GM13976 (cell line): ENCODE data around the gene LAMB2.

Source experiments
- DNase-seq: peaks from one replicate; pipeline ENCODE4 v3.0.0; 2012; ENCODE audit warnings: low spot score
- CTCF ChIP-seq: IDR thresholded peaks from 2 replicates; pipeline ENCODE4 v1.5.1; 2012; ENCODE audit warnings: borderline replicate concordance, mild to moderate bottlenecking; ENCODE audit not compliant: insufficient read depth; ENCODE audit errors: extremely low read depth, missing control alignments, control extremely low read depth
- in situ Hi-C: fragments of 300-500 bp; cut with MboI; formaldehyde crosslinking; loops from one replicate; pipeline ENCODE4 v1.12.0; 2022; ENCODE audit warnings: low sequenced_read_pairs, mixed read lengths, inconsistent platforms; ENCODE audit not compliant: unreplicated experiment

Gene LAMB2

DNA sequence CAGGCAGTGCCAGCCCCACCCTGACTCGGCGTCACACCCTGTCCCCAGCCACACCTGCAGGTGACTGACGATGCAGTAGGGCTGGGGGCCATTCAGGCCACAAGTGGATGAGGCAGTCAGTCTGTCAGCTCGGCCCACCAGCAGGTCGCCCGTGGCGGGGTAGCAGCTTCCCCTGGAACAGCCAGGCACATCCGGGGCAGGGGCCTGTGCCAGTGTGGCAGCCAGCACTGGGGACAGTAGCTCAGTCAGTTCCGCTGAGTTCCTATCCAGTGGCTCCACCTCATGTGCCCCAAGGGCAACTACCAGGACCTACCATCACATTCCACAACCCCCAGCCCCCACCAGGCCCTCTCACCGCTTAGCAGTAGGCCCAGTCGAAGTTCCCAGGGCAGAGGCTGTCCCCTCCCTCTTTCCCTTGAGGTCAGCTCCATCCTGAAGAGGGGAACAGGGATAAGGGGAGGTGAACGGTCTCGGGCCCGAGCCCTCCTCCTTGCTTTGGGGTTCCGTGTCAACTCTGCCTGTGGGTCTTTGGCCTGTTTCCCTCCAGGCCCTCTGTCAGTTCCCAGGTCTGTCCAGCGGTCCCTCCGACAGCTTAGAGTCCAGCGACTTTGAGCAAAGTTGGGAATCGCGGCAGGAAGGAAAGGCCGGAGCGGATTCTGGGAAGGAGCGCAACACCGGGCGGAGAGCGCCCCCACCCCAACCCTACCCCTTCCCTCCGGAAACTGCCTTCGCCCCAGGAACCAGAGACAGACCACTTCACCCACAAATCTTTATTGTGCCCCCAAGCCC, at the start of gene LAMB2:
LAMB2 (minus strand) TSS at position 614 of the 789 bp plus-strand sequence; CDS start at position 431, 183 bp downstream.
- in situ Hi-C loops, result no loop called here
- no peak for TF ChIP-seq CTCF
- DNase-seq, result no peak

DNA sequence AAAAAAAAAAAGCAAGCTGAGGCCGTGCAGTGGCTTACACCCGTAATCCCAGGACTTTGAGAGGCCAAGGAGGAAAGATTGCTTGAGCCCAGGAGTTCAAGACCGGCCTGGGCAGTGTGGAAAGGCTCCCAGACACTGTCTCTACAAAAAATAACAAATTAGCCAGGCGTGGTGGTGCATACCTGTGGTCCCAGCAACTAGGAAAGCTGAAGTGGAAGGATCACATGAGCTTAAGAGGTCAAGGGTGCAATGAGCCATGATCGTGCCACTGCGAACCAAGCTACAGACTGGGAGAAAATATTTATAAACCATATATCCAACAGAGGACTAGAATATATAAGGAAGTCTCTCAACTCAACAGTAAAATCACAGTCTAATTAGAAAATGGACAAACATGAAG, 48.5 kb upstream of the LAMB2 start:
- in situ Hi-C loops, result no loop called here
- no peak for DNase-seq
- TF ChIP-seq CTCF, result no peak

GRCh38 chr3:49180116-49180515, 47.3 kb upstream of the LAMB2 start:
- no peak for TF ChIP-seq CTCF
- DNase-seq, result no peak
- in situ Hi-C loops, result no loop called here

- TF ChIP-seq CTCF, result no peak
- in situ Hi-C loops, result no loop called here
- DNase-seq, result no peak
These were observed 44.2 kb upstream of the LAMB2 start for GRCh38 chr3:49177073-49177472.

DNA sequence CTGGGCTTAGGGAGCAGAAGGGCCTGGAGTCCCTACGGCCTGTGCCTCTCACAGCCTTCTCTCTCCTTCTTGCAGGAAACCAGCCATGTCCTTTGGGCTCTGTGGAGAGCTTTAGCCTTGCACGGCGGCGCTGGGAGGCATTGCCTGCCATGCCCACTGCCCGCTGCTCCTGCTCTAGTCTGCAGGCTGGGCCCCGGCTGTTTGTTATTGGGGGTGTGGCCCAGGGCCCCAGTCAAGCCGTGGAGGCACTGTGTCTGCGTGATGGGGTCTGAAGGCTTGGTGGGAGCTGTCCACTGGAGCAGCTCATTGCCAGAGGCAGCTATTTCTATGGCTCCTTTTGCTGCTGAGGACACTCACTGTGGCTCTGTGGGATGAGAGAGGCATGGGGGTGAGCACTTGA, 42.7 kb upstream of the LAMB2 start:
- no peak for DNase-seq
- in situ Hi-C loops, result no loop called here
- TF ChIP-seq CTCF, result no peak

GRCh38 chr3:49174397-49174985, 41.6 kb upstream of the LAMB2 start:
- no peak for DNase-seq
- in situ Hi-C loops, result loop anchor here (25.0 kb wide), 1 partner anchor 263 kb away; the partner anchor contains the start of gene NICN1
- no peak for TF ChIP-seq CTCF
